Glomerular visceral epithelial cell (primary cell): ENCODE data around the gene ATP10A.

Source experiments
- DNase-seq: peaks from one replicate; pipeline ENCODE4 v3.0.0-alpha.2; 2016; ENCODE audit errors: extremely low spot score

The ATP10A gene

GRCh38 chr15:25830844-25831451 is 32.2 kb downstream of the ATP10A start:
- peak; percentile 78 for DNase-seq

- peak; percentile 32 for DNase-seq
Measured at GRCh38 chr15:25829073-25829472, 34.1 kb downstream of the ATP10A start.

- DNase-seq = no peak
Measured at GRCh38 chr15:25825207-25825606, 37.9 kb downstream of the ATP10A start.

- no peak for DNase-seq
Measured at GRCh38 chr15:25824618-25825017, 38.5 kb downstream of the ATP10A start.

GRCh38 chr15:25812845-25813244 is 50.3 kb downstream of the ATP10A start:
- DNase-seq = no peak

- no peak for DNase-seq
Measured at GRCh38 chr15:25812073-25812472, 51.1 kb downstream of the ATP10A start.

GRCh38 chr15:25811481-25811906 is 51.6 kb downstream of the ATP10A start:
- no peak for DNase-seq

- peak; percentile 49 for DNase-seq
Measured at GRCh38 chr15:25810631-25811091, 52.5 kb downstream of the ATP10A start.

- no peak for DNase-seq
Measured at GRCh38 chr15:25810154-25810553, 53.0 kb downstream of the ATP10A start.

GRCh38 chr15:25807063-25807462 is 56.1 kb downstream of the ATP10A start:
- DNase-seq = no peak

- no peak for DNase-seq
Measured at GRCh38 chr15:25805031-25805430, 58.1 kb downstream of the ATP10A start.

GRCh38 chr15:25804451-25804850 is 58.7 kb downstream of the ATP10A start:
- DNase-seq = no peak

GRCh38 chr15:25803541-25803940 is 59.6 kb downstream of the ATP10A start:
- no peak for DNase-seq

- DNase-seq = no peak
Measured at GRCh38 chr15:25803036-25803435, 60.1 kb downstream of the ATP10A start.

- DNase-seq = no peak
Measured at GRCh38 chr15:25802285-25802830, 60.8 kb downstream of the ATP10A start.

GRCh38 chr15:25801586-25802284 is 61.4 kb downstream of the ATP10A start:
- no peak for DNase-seq

GRCh38 chr15:25800761-25801515 is 62.2 kb downstream of the ATP10A start:
- DNase-seq = no peak

GRCh38 chr15:25799906-25800700 is 63.0 kb downstream of the ATP10A start:
- DNase-seq = no peak

GRCh38 chr15:25797936-25798901 is 64.9 kb downstream of the ATP10A start:
- DNase-seq = no peak

GRCh38 chr15:25797511-25797935 is 65.6 kb downstream of the ATP10A start:
- DNase-seq = no peak
